ENCODE data around the gene CPNE2. TPM values are rescaled to one million over a fixed set of nuclear protein-coding genes. Genes with fewer than 3 reads are reported as not detected.

CPNE2 gene
- total RNA-seq, 1 donor = 20.3 TPM

DNA sequence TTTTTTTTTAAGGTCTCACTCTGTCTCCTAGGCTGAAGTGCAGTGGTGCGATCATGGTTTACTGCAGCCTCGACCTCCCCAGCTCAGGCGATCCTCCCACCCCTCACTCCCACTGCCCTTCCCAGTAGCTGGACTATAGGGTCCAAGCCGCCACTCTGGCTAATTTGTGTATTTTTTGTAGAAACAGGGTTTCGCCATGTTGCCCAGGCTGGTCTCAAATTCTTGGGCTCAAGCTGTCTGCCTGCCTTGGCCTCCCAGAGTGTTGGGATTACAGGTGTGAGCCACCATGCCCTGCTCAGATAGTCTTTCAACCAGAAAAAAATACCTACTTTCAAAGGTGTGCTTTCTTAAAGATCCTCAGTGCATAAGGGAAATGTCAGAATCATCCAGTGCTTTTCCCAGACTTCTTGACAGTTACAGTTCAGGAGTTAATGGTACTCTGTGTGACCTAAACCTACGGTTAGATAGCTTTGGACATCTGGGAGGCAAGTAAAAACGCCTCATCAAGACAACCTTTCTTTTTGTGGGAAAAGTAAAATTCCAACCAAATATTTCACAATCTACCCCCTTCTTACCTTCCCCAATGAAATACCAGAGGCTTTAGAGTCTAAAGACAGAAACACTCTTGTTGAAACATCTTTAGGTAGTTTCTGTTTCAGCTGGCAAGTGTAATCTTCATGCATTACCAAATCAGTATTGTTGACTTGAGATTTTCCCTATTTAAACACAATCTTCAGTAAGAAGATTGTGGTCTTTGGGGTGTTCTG is 100.5 kb downstream of the CPNE2 start:
- TF ChIP-seq, protein P1, sequence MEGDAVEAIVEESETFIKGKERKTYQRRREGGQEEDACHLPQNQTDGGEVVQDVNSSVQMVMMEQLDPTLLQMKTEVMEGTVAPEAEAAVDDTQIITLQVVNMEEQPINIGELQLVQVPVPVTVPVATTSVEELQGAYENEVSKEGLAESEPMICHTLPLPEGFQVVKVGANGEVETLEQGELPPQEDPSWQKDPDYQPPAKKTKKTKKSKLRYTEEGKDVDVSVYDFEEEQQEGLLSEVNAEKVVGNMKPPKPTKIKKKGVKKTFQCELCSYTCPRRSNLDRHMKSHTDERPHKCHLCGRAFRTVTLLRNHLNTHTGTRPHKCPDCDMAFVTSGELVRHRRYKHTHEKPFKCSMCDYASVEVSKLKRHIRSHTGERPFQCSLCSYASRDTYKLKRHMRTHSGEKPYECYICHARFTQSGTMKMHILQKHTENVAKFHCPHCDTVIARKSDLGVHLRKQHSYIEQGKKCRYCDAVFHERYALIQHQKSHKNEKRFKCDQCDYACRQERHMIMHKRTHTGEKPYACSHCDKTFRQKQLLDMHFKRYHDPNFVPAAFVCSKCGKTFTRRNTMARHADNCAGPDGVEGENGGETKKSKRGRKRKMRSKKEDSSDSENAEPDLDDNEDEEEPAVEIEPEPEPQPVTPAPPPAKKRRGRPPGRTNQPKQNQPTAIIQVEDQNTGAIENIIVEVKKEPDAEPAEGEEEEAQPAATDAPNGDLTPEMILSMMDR (IDR thresholded peaks at IDR 0.05; ENCODE audit: insufficient read depth, low read length) = no peak
- no peak overlapping the region for H3K4me3 ChIP-seq (ENCODE audit: low read depth, low read length)
- DNase-seq (ENCODE audit: low read depth) = peak; percentile 58

DNA sequence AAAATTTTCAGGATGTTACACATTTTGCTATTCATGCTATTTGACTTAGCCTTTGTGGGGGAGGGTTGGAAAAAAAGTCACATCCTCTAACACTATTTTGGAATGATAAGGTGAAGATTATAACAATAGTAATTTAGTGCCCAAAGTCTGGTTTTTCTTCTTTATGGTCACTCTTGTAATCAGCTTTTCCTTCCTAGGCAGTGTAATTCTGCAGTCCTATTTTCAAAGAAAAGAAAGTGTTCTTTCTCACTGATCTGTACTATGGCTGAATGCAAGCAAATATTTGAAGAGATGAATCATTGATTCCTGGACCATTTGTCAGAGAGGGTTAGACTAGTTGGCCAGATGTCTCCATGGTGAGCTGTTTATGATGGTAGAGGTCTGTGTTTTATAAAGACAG is 102.1 kb downstream of the CPNE2 start:
- DNase-seq (ENCODE audit: low read depth) = peak; percentile 92
- TF ChIP-seq, protein P1 (IDR thresholded peaks at IDR 0.05; ENCODE audit: insufficient read depth, low read length) = no peak
- H3K4me3 ChIP-seq (ENCODE audit: low read depth, low read length) = no peak overlapping the region

DNA sequence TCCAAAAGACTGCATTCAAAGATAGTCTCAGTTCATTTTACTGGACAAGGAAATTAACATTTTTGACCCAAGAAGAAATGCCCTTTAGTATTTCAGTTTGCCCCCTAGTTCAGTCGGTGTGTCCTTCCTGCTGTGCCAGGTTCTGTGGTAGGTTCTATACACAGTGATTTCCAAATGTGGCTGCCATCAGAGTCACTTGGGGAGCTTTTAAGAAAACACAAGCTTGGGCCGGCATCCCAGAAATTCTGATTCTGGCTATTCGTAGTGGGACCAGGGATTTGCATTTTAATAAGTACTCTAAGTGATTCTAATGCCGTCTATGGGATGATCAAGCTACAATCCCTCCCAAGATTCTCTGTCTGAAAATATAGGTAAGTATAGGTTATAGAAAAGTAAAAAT is 103.9 kb downstream of the CPNE2 start:
- peak; percentile 33 for DNase-seq (ENCODE audit: low read depth)
- no peak overlapping the region for H3K4me3 ChIP-seq (ENCODE audit: low read depth, low read length)
- TF ChIP-seq, protein P1 (IDR thresholded peaks at IDR 0.05; ENCODE audit: insufficient read depth, low read length) = no peak

DNA sequence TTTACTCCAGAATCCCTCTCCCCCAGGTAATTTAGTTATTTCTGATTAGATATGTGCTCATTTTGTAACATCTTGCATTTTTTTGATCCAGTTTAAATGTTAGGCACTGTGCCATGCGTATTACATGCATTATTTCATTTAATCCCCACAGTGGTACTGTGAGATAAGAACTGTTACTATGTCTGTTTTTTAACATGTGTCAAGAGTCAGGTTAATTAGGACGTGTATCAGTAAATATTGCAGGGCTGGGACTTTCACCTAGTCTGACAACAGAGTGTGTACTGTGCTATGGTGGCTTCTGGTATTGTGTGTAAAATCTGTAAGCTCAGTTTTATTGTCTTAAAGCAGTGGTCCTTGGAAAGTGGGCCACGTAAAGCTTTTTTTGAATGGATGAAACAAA is 104.4 kb downstream of the CPNE2 start:
- TF ChIP-seq, protein P1 (IDR thresholded peaks at IDR 0.05; ENCODE audit: insufficient read depth, low read length) = no peak
- no peak for DNase-seq (ENCODE audit: low read depth)
- no peak overlapping the region for H3K4me3 ChIP-seq (ENCODE audit: low read depth, low read length)

Other genes with a start within 250 kb of the CPNE2 start
- gene SLC12A3, start 227.4 kb upstream of the CPNE2 start, total RNA-seq (ENCODE audit: low replicate concordance) = not detected in 2 replicates
- gene HERPUD1, start 160.4 kb upstream of the CPNE2 start, total RNA-seq (ENCODE audit: low replicate concordance) = 34.0 and 151 TPM in 2 replicates
- gene CETP, start 130.6 kb upstream of the CPNE2 start, total RNA-seq (ENCODE audit: low replicate concordance) = not detected in 2 replicates
- 13.0 and 31.0 TPM in 2 replicates for gene NLRC5, start 103.0 kb upstream of the CPNE2 start, total RNA-seq (ENCODE audit: low replicate concordance)
- 61.7 and 71.5 TPM in 2 replicates for gene PSME3IP1, start 93.5 kb downstream of the CPNE2 start, total RNA-seq (ENCODE audit: low replicate concordance)
- 27.5 and 49.8 TPM in 2 replicates for gene RSPRY1, start 93.7 kb downstream of the CPNE2 start, total RNA-seq (ENCODE audit: low replicate concordance)
- gene ARL2BP, start 152.7 kb downstream of the CPNE2 start, total RNA-seq (ENCODE audit: low replicate concordance) = 65.3 and 127 TPM in 2 replicates
- gene PLLP, start 192.1 kb downstream of the CPNE2 start, total RNA-seq (ENCODE audit: low replicate concordance) = under 0.01 TPM in 1 of 2 replicates, not detected in the other

Data from fibroblast of the aortic adventitia (primary cell).